Kidney epithelial cell (primary cell): ENCODE results near the gene LY6G5C. TPM values are rescaled to one million over a fixed set of nuclear protein-coding genes. Genes with fewer than 3 reads are reported as not detected.
A peak's percentile ranks its signal among the peaks of the same experiment; 100 is the strongest.

Experiments used
- DNase-seq: peaks from one replicate; pipeline ENCODE4 v3.0.0-alpha.2; 2010; ENCODE audit warnings: low read depth
- H3K27me3 ChIP-seq: 2 replicates; pipeline ENCODE4 v1.6.0; 2011; ENCODE audit warnings: low read length; ENCODE audit not compliant: control insufficient read depth, insufficient read depth
- H3K36me3 ChIP-seq: 2 replicates; pipeline ENCODE4 v1.5.1; 2011; ENCODE audit warnings: low read length; ENCODE audit not compliant: control insufficient read depth, insufficient read depth
- H3K4me3 ChIP-seq: 2 replicates; pipeline ENCODE4 v1.5.1; 2011; ENCODE audit warnings: low read depth, mild to moderate bottlenecking, control low read depth, low read length
- CTCF ChIP-seq: IDR thresholded peaks from 2 replicates; pipeline ENCODE4 v1.5.1; 2011; ENCODE audit warnings: mild to moderate bottlenecking, moderate library complexity, low read length, control low read depth, inconsistent platforms; ENCODE audit not compliant: insufficient read depth, poor library complexity, severe bottlenecking
- total RNA-seq: library from RNA; depleted of rRNA; stranded (reverse); fragments of >200 nt; gene quantifications from 2 replicates; pipeline ENCODE4 v1.2.3, GENCODE V29; 2015

LY6G5C gene
- total RNA-seq, 1 donor from 2014 or later, result not detected

DNA sequence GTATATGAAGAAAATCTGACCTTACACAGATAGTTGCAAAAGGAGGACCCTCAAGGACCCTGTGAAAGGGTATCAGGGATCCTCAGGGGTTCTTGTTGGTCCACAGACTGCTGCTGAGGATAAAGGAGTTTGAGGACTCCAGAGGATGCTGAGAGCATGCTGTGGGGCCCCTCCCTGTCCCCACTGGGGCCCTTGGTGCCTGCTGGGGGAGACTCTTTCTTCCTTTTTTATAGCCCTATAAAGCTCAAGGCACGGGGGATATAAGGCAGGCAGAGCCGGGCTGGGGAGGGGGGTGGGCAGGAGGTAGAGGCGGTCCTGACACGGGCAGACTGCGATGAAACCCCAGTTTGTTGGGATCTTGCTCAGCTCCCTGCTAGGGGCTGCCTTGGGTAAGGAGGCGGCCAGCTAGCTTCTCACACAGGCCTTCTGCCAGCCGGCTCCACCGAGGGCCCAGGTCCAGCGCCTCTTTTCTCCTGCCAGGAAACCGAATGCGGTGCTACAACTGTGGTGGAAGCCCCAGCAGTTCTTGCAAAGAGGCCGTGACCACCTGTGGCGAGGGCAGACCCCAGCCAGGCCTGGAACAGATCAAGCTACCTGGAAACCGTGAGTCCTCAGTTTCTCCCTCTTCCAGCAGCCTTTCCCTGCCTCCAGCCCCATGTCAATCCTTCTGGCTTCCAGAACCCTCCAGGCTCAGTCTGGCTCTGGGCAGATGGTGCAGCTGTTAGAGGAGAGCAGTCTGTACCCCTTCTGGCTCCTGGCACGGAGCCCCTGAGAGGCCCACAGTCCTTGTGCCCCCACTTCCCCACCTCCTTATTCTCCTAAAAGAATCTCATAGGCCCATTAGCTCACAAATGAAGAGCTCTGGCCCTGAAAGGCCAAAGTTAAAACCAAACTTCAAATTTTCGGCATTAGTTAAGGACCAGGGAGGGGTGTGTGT lies 34.4 kb upstream of the LY6G5C start, which contains the start of gene LY6G6D:
Gene LY6G6D, plus strand, starts transcription at position 327 of the 937 bp plus-strand sequence. Its CDS starts 8 bp downstream, at position 335.
- Histone ChIP-seq H3K36me3 (no peaks in the 10 kb centered on the region), H3K4me3 (no peak within 1 kb of the TSS), H3K27me3 (peaks cover 7% of the 10 kb centered on the region)
- no peak for TF ChIP-seq CTCF
- no peak for DNase-seq

DNA sequence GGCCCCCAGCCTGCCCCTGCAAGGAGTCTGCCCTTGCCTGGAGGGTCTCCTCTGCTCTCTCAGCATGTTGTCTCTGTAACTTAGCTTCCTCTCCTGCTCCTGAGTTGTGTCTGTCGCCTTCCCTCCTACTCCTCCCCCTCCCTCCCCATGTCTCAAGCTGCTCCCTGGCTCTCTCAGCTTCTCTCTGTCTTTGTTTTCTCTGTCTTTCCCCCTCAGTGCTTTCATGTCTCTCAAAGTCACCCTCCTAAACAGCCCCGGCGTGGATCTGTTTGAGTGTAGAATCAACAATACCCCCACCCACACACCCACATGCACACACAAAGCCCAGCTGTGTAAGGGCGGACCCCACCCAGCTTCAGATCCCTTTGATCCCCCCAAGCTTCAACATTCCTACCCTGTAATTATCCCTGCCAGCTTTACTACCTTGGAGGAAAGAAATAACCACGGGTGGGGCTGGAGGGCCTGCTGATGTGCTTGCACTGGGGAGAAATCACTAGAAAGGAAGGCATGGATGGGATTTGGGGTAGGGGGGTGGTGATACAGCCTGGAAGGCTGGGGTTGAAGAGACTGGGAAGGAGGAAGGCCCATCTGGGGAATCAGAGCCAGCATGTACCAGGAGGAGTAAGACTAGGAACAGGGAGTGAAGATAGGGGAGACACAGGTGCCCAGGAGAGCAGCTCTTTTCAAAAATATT lies 33.3 kb upstream of the LY6G5C start:
- Histone ChIP-seq H3K4me3 (no peak overlapping the region), H3K36me3 (no peaks in the 10 kb centered on the region), H3K27me3 (peaks cover 7% of the 10 kb centered on the region)
- no peak for DNase-seq
- no peak for TF ChIP-seq CTCF

DNA sequence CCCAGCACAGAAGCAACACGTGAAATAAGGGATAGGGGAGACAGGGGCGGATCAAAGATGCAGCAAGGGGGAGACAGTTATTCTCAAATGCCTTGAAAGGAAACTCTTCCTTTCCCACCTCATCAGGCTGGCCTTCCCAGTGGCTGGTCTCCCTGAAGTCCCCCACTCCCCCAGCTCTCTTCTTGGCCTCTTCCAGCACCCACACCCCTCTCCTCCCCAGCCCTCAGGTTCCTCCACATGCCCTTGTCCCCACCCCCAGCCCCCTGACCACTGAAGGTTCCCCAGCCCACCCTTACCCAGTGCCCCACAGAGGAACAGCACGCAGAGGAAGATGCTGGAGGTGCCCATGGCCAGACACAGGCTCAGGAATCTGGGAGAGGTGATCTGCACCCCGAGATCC lies 32.6 kb upstream of the LY6G5C start:
- H3K27me3 ChIP-seq, result peaks cover 7% of the 10 kb centered on the region
- no peak for DNase-seq
- H3K4me3 ChIP-seq, result no peak overlapping the region
- TF ChIP-seq CTCF, result no peak
- no peaks in the 10 kb centered on the region for H3K36me3 ChIP-seq

GRCh38 chr6:31712296-31712695 lies 31.4 kb upstream of the LY6G5C start:
- H3K36me3 ChIP-seq, result no peaks in the 10 kb centered on the region
- DNase-seq, result no peak
- H3K27me3 ChIP-seq, result peaks cover 7% of the 10 kb centered on the region
- TF ChIP-seq CTCF, result peak; percentile 37
- H3K4me3 ChIP-seq, result no peak overlapping the region

DNA sequence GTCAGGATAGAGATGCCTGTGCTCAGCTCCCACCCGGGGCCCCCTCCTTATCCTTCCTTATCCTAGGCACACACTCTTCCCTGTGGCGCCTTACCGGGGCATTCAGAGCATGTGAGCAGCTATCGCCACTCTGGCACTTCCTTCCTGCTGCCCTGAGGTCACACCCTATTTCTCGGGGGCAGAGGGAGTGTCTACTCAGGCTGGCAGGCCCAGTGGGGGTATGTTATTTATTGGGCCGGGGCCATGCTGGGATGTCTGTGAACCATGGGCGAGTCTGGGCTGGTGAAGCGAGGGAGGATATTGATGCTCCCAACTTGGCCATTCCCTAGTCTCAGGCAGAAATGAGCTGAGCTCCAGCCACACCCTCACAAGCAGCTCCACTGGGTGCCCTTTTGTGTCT lies 30.4 kb upstream of the LY6G5C start:
- no peak for TF ChIP-seq CTCF
- H3K27me3 ChIP-seq, result peaks cover 7% of the 10 kb centered on the region
- no peaks in the 10 kb centered on the region for H3K36me3 ChIP-seq
- H3K4me3 ChIP-seq, result no peak overlapping the region
- DNase-seq, result no peak
